ENCODE results near the gene DENND2A. TPM values are rescaled to one million over a fixed set of nuclear protein-coding genes. Genes with fewer than 3 reads are reported as not detected.
A peak's percentile ranks its signal among the peaks of the same experiment; 100 is the strongest.

DENND2A gene
- total RNA-seq, 1 experiment from 2014 or later, result 7.3 TPM

- Histone ChIP-seq H4K20me1 (ENCODE audit: control insufficient read depth, insufficient read depth, insufficient read length) (no peaks in the 10 kb centered on the region), H2AK5ac (ENCODE audit: insufficient read length, low read length) (no peak overlapping the region), H3K14ac (ENCODE audit: insufficient read depth, low read length) (peak overlapping the region; percentile 31; the same call in 1 of the 2 replicates), H4K8ac (replicated peaks; ENCODE audit: insufficient read length, low read depth, low read length) (no peak overlapping the region), H3K23ac (ENCODE audit: insufficient read length, low read depth, low read length) (no peak overlapping the region), H2BK20ac (ENCODE audit: low read depth, low read length, poor library complexity, severe bottlenecking) (no peak overlapping the region), H2AFZ (ENCODE audit: low read length) (no peak overlapping the region), H3K56ac (ENCODE audit: insufficient read length, low read depth, low read length) (no peak overlapping the region), H2BK120ac (ENCODE audit: low read depth, low read length, poor library complexity, severe bottlenecking) (no peak overlapping the region), H3K79me1 (ENCODE audit: insufficient read depth, low read depth, low read length, poor library complexity, severe bottlenecking) (no peaks in the 10 kb centered on the region), H2BK5ac (ENCODE audit: insufficient read length, low read length) (no peak overlapping the region), H3K23me2 (ENCODE audit: insufficient read length, low read depth, low read length, poor library complexity, severe bottlenecking) (no peaks in the 10 kb centered on the region), H3K9ac (ENCODE audit: extremely low read depth, insufficient read length, low read length) (no peak overlapping the region), H3K27ac (ENCODE audit: insufficient read length, low read depth, low read length) (no peak overlapping the region), H2BK15ac (ENCODE audit: low read depth, low read length) (no peak overlapping the region), H3K18ac (ENCODE audit: insufficient read length, low read depth, low read length) (no peak overlapping the region), H3K4ac (ENCODE audit: low read depth, low read length) (no peak overlapping the region), H3K27me3 (ENCODE audit: insufficient read depth, low read length) (no peaks in the 10 kb centered on the region), H3K79me2 (ENCODE audit: insufficient read depth, low read length) (no peaks in the 10 kb centered on the region), H3K4me2 (ENCODE audit: insufficient read depth, insufficient read length, low read length) (no peak overlapping the region), H3K4me1 (ENCODE audit: insufficient read depth, low read length) (peaks cover 7% of the 10 kb centered on the region; the same call in 1 of the 2 replicates), H4K91ac (ENCODE audit: insufficient read length, low read depth, low read length) (peak overlapping the region; percentile 38), H3T11ph (ENCODE audit: low read length) (no peak overlapping the region), H3K9me3 (ENCODE audit: control insufficient read depth, low read depth, low read length) (no peaks in the 10 kb centered on the region), H2BK12ac (ENCODE audit: insufficient read length, low read depth, low read length) (no peak overlapping the region), H4K5ac (ENCODE audit: insufficient read length, low read depth, low read length) (no peak overlapping the region)
- Mint-ChIP-seq H3K4me1 (peaks cover 20 to 29% of the 10 kb centered on the region in 2 experiments), H3K27me3 (ENCODE audit: low read depth) (peaks cover 2% of the 10 kb centered on the region; the same call in 1 of the 2 replicates), H3K4me3 (no peak overlapping the region), H3K36me3 (ENCODE audit: insufficient read depth in 1 of 3, low read depth in 3 of 3) (no peaks in the 10 kb centered on the region; a peak in 1 of 7 replicates), H3K27ac (peak overlapping the region in 2 of 3 experiments; percentile 32 to 57; a peak in 2 of 7 replicates), H3K9me3 (no peaks in the 10 kb centered on the region)
- no peak for DNase-seq
- no CpG with 5 or more reads among the region's 18 CpGs for WGBS (ENCODE audit: extremely low coverage, insufficient read length, low lambda C conversion rate)
- TF ChIP-seq CTCF (conservative IDR thresholded peaks at IDR 0.05), result no peak
Observed at GRCh38 chr7:140539461-140539860, 101.2 kb downstream of the DENND2A start.
